Lower lobe of right lung (tissue), 2 donors: ENCODE results near the gene COL9A3. TPM values are rescaled to one million over a fixed set of nuclear protein-coding genes. Genes with fewer than 3 reads are reported as not detected.
"Not testable (repeated sequence)": the region's sequence is repeated elsewhere in the genome, so short reads cannot be mapped to it uniquely, and the experiment has no call there.

ENCODE experiments used
- ATAC-seq, 2 donors: fragments of 200-7000 bp; cut with Tn5 transposase; one replicate each; pipeline ENCODE4 v1.9.1; 2020 to 2022; ENCODE audit warnings: mild to moderate bottlenecking in 2 of 2, moderate library complexity in 2 of 2
- DNase-seq: peaks from one replicate; pipeline ENCODE4 v3.0.0-alpha.2; 2020
- H3K27ac ChIP-seq: fragments of 200-600 bp; one replicate; pipeline ENCODE4 v1.8.0; 2022
- H3K27me3 ChIP-seq: fragments of 200-600 bp; one replicate; pipeline ENCODE4 v1.8.0; 2022; ENCODE audit warnings: low read depth
- H3K36me3 ChIP-seq: fragments of 200-600 bp; one replicate; pipeline ENCODE4 v1.8.0; 2022; ENCODE audit warnings: mild to moderate bottlenecking
- H3K4me1 ChIP-seq: fragments of 200-600 bp; one replicate; pipeline ENCODE4 v1.8.0; 2022
- H3K4me3 ChIP-seq: fragments of 200-600 bp; one replicate; pipeline ENCODE4 v1.8.0; 2022; ENCODE audit warnings: mild to moderate bottlenecking
- H3K9me3 ChIP-seq: fragments of 200-600 bp; one replicate; pipeline ENCODE4 v1.8.0; 2022
- intact Hi-C: fragments of 100-400 bp; cut with DNase I; formaldehyde crosslinking; loops from one replicate; pipeline ENCODE4 v1.11.0; 2022
- total RNA-seq: library from RNA; stranded (reverse); fragmentation: NEBNext Ultra II Directional; extraction: Animal tissue kit (Norgen Biotek cat#: 25700); gene quantifications from one replicate; pipeline ENCODE4 v1.2.1, GENCODE V29; 2021
- TF ChIP-seq, protein P1 (sequence below): fragments of 200-600 bp; IDR thresholded peaks from one replicate; pipeline ENCODE4 v1.8.0; 2022; ENCODE audit warnings: antibody characterized with exemption, mild to moderate bottlenecking
- donor health status: DM: no; HTN: yes; CAD: no; lungs with severe emphysema.

The COL9A3 gene
- total RNA-seq, 1 donor from 2014 or later = 0.89 TPM

DNA sequence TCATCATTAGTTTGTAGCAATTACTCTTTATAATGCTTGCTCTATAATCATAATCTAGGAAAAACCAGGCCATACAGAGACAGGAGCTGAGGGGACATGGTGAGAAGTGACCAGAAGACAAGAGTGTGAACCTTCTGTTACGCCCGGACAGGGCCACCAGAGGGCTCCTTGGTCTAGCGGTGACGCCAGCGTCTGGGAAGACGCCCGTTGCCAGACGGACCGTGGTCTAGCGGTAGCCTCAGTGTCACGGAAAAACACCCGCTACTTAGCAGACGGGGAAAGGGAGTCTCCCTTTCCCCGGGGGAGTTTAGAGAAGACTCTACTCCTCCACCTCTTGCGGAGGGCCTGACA is 56.8 kb downstream of the COL9A3 start:
- intact Hi-C loops, H3K4me3 ChIP-seq, H3K9me3 ChIP-seq, ATAC-seq, H3K36me3 ChIP-seq, H3K27ac ChIP-seq, H3K27me3 ChIP-seq: not testable (repeated sequence)
- H3K4me1 ChIP-seq = peaks cover 22% of the 10 kb centered on the region
- peak; percentile 72 for DNase-seq
- TF ChIP-seq, protein P1, sequence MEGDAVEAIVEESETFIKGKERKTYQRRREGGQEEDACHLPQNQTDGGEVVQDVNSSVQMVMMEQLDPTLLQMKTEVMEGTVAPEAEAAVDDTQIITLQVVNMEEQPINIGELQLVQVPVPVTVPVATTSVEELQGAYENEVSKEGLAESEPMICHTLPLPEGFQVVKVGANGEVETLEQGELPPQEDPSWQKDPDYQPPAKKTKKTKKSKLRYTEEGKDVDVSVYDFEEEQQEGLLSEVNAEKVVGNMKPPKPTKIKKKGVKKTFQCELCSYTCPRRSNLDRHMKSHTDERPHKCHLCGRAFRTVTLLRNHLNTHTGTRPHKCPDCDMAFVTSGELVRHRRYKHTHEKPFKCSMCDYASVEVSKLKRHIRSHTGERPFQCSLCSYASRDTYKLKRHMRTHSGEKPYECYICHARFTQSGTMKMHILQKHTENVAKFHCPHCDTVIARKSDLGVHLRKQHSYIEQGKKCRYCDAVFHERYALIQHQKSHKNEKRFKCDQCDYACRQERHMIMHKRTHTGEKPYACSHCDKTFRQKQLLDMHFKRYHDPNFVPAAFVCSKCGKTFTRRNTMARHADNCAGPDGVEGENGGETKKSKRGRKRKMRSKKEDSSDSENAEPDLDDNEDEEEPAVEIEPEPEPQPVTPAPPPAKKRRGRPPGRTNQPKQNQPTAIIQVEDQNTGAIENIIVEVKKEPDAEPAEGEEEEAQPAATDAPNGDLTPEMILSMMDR = peak; percentile 49

DNA sequence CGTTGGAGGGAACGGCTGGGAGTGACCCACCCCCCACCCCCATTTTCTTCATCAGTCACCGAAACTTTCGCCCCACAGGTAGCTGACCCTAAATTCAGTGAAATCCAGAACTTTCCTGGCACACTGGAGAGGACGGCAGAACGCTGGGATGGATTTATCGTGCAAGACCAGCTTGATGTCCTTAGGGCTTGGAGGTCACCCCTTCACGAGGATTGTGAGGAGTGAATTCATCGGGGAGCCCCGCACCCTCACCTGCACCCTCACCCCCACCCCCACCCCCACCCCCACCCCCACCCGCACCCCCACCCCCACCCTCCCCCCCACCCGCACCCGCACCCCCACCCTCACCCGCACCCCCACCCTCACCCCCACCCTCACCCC is 58.1 kb downstream of the COL9A3 start:
- Histone ChIP-seq H3K9me3 (no peaks in the 10 kb centered on the region), H3K27ac (no peak overlapping the region), H3K27me3 (no peaks in the 10 kb centered on the region), H3K36me3 (no peaks in the 10 kb centered on the region), H3K4me3 (no peak overlapping the region), H3K4me1 (peaks cover 22% of the 10 kb centered on the region)
- intact Hi-C loops = no loop called here
- ATAC-seq (no peak), DNase-seq (no peak)
- TF ChIP-seq, protein P1 = no peak

DNA sequence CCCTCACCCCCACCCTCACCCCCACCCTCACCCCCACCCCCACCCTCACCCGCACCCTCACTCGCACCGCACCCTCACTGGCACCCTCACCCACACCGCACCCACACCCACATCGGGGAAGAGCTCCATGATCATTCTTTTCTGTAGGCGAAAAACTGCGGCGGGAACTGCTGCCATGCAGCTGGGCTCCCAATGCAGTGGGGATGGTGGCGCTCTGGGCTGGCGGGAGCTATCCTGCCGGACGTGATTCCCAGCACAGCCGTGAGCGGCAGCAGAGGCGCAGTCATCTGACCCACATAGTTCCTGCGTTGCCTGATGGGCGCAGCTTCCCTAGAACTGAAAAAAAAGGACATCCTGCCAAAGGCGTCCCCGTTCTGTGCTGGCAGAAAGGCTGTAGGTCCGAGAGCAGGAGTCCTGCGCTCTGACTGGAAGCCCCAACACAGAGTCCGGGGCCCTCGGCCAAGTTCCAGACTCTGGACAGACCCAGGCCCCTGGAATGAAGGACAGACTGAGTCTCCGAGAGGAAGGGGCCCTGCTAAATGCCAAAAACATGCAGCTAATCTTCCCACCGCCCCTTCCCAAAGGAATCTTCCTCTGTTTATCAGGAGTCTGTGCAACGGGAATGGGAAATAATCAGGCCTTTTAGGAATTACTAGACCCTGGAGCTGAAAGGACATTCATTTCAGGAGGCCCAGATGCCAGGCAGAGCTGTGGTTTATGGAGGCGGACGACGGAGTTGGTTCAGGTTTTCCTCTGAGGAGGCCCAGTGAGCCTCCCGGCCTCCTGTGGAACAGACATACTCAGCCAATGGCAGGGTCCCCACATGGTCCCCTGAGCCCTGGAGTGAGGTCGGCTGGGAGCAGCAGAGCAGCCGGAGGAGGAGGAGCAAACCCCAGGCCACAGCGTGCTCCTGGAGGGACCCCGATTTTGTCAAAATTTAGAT is 58.8 kb downstream of the COL9A3 start:
- ATAC-seq (peak; percentile 46 to 82), DNase-seq (peak; percentile 72)
- TF ChIP-seq, protein P1 = peak; percentile 57
- Histone ChIP-seq H3K4me1 (peaks cover 22% of the 10 kb centered on the region), H3K9me3 (no peaks in the 10 kb centered on the region), H3K27ac (peak overlapping the region; percentile 82), H3K27me3 (no peaks in the 10 kb centered on the region), H3K4me3 (peak overlapping the region; percentile 14), H3K36me3 (peaks cover 7% of the 10 kb centered on the region)
- intact Hi-C loops = no loop called here

DNA sequence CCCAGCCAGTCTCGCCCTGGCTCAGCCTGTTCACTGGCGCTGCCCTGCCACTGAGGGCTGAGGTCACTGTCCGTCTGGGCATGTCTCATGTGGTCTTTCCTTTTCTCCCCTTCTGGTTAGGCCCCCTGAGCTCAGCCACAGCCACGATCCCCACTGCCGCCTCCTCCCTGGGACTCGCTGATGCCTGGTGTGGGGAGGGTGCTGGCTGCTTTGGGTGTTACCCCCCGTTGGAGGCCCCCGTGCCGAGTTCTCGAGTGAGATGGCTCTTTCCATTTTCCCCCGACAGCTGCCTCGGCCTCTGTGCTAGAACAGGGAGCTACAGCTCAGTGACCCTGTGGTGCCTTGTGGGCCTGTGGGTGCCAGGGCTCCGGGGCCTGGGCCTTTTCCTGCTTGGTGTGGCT is 59.7 kb downstream of the COL9A3 start:
- H3K36me3 ChIP-seq = peaks cover 15% of the 10 kb centered on the region
- peaks cover 22% of the 10 kb centered on the region for H3K4me1 ChIP-seq
- ATAC-seq = peak; percentile 2 to 25
- DNase-seq = no peak
- H3K27ac ChIP-seq = peak overlapping the region; percentile 82
- intact Hi-C loops = no loop called here
- TF ChIP-seq, protein P1 = no peak
- H3K27me3 ChIP-seq = no peaks in the 10 kb centered on the region
- H3K4me3 ChIP-seq = no peak overlapping the region
- H3K9me3 ChIP-seq = no peaks in the 10 kb centered on the region

DNA sequence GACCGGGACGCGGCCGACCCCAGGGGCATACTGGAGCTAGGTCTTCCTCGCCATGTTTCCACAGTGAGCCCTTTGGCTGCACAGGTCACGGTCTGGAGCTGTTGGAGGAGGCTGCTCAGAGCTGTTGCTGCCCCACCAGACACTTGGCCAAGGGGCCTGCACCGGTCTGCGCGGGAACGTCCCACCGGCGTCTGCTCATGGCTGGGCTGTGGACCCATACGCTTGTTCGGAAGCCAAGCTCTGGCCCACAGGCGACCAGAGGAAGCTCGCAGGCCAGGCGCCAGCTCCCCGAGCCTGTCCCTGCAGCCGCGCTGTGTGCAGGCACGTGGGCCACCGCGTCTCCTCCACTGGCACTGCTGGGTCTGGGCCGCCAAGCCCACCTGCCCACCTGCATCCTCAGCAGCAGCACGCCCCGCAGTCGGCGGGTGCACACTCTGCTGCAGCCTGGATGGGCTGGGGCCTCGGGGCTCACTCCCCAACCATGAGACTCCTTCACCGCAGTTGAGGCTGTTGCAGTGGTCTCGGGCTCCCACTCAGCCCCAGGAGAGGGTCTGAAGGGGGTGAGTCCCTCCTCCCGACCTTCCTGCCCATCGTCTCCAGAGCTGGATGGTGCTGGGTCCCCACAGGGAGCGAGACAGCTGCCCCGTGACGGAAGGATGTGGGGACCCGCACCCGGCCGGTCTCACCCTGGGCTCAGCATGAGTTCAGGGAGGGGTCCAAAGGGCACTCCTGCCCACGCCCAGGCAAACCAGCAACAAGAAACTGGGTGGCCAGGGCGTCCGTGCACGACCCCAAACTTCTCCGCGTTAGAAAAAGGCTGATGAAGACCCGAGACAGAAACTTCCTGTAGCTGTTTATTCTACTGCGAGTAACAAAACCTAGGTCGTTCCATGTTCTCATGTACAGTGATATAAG is 60.3 kb downstream of the COL9A3 start:
- ATAC-seq (peak; percentile 62 to 72), DNase-seq (no peak)

More for the DNA sequence above, 60.3 kb downstream of the COL9A3 start:
- Histone ChIP-seq H3K36me3 (peaks cover 21% of the 10 kb centered on the region), H3K27ac (peak overlapping the region; percentile 82), H3K27me3 (no peaks in the 10 kb centered on the region), H3K4me3 (no peak overlapping the region), H3K4me1 (peaks cover 22% of the 10 kb centered on the region), H3K9me3 (no peaks in the 10 kb centered on the region)
- intact Hi-C loops = no loop called here
- TF ChIP-seq, protein P1 = no peak
